Vagina (tissue), 2 donors: Measurements from ENCODE around the gene TMEM38B. TPM values are rescaled to one million over a fixed set of nuclear protein-coding genes. Genes with fewer than 3 reads are reported as not detected.
"Not testable (repeated sequence)": the region's sequence is repeated elsewhere in the genome, so short reads cannot be mapped to it uniquely, and the experiment has no call there.

Experiments used
- DNase-seq, 2 donors: peaks; one replicate each; pipeline ENCODE4 v3.0.0-alpha.2; 2017; ENCODE audit errors: extremely low spot score in 2 of 2
- H3K27ac ChIP-seq: fragments of 200-600 bp; sonication (generic); one replicate; pipeline ENCODE4 v1.5.1; 2019
- H3K27me3 ChIP-seq: fragments of 200-600 bp; sonication (generic); one replicate; pipeline ENCODE4 v1.5.1; 2019
- H3K36me3 ChIP-seq, 2 donors: fragments of 200-600 bp; sonication (generic); one replicate each; pipeline ENCODE4 v1.5.1; 2017 to 2019
- H3K4me1 ChIP-seq: fragments of 200-600 bp; sonication (generic); one replicate; pipeline ENCODE4 v1.5.1; 2019
- H3K4me3 ChIP-seq, 2 donors: fragments of 200-600 bp; sonication (generic); 1 replicate in 1 of 2; 2 replicates in 1 of 2; pipeline ENCODE4 v1.5.1; 2016 to 2019
- H3K9me3 ChIP-seq: fragments of 200-600 bp; sonication (generic); one replicate; pipeline ENCODE4 v1.5.1; 2019
- CTCF ChIP-seq, 3 experiments: fragments of 450-650 bp in 2 of 3; fragments of 200-600 bp in 1 of 3; sonication (generic) in 1 of 3; IDR thresholded peaks; one replicate each; pipeline ENCODE4 v1.5.1; 2017 to 2019; ENCODE audit warnings: antibody characterized with exemption in 3 of 3, mild to moderate bottlenecking in 2 of 3, moderate library complexity in 2 of 3
- POLR2A ChIP-seq, 2 donors: fragments of 450-650 bp; IDR thresholded peaks; one replicate each; pipeline ENCODE4 v1.6.1; 2017; ENCODE audit warnings: antibody characterized with exemption in 2 of 2, mild to moderate bottlenecking in 2 of 2, moderate library complexity in 2 of 2
- POLR2AphosphoS5 ChIP-seq, 2 donors: sonication (generic); formaldehyde crosslinking; IDR thresholded peaks; one replicate each; pipeline ENCODE4 v1.9.0; 2017; ENCODE audit warnings: antibody characterized with exemption in 2 of 2, mild to moderate bottlenecking in 2 of 2, low read depth in 1 of 2; ENCODE audit not compliant: insufficient read depth in 1 of 2
- intact Hi-C: fragments of 100-400 bp; cut with DNase I; formaldehyde crosslinking; loops from one replicate; pipeline ENCODE4 v1.15.1; 2023
- total RNA-seq: library from RNA; depleted of rRNA; stranded (reverse); fragments of >200 nt; gene quantifications from one replicate; pipeline ENCODE4 v1.2.3, GENCODE V29; 2016

Gene TMEM38B
- total RNA-seq, 1 donor from 2014 or later, result 30.4 TPM

GRCh38 chr9:105751761-105752160 lies 57.4 kb downstream of the TMEM38B start:
- Histone ChIP-seq H3K9me3 (no peaks in the 10 kb centered on the region), H3K27ac (no peak overlapping the region), H3K36me3 (peaks cover 0 to 12% of the 10 kb centered on the region in 2 donors), H3K4me1 (no peaks in the 10 kb centered on the region), H3K27me3 (no peaks in the 10 kb centered on the region), H3K4me3 (no peak overlapping the region)
- no peak for DNase-seq
- TF ChIP-seq CTCF (IDR thresholded peaks at IDR 0.05) (no peak), POLR2A (IDR thresholded peaks at IDR 0.05) (no peak), POLR2AphosphoS5 (IDR thresholded peaks at IDR 0.05; ENCODE audit: insufficient read depth in 1 of 2, low read depth in 1 of 2) (no peak)
- intact Hi-C loops, result no loop called here

- H3K9me3 ChIP-seq, result no peaks in the 10 kb centered on the region
- no peaks in the 10 kb centered on the region for H3K4me1 ChIP-seq
- H3K36me3 ChIP-seq, result no peaks in the 10 kb centered on the region
- no peak for TF ChIP-seq POLR2AphosphoS5 (IDR thresholded peaks at IDR 0.05; ENCODE audit: insufficient read depth in 1 of 2, low read depth in 1 of 2)
- no peak for TF ChIP-seq POLR2A (IDR thresholded peaks at IDR 0.05)
- intact Hi-C loops, result no loop called here
- no peak overlapping the region for H3K27ac ChIP-seq
- H3K27me3 ChIP-seq, result no peaks in the 10 kb centered on the region
- no peak for DNase-seq
- no peak overlapping the region for H3K4me3 ChIP-seq
Measured at GRCh38 chr9:105757496-105758251, 63.3 kb downstream of the TMEM38B start.

- no peak overlapping the region for H3K27ac ChIP-seq
- no peak for DNase-seq
- intact Hi-C loops, result no loop called here
- no peaks in the 10 kb centered on the region for H3K9me3 ChIP-seq
- H3K4me1 ChIP-seq, result no peaks in the 10 kb centered on the region
- H3K27me3 ChIP-seq, result no peaks in the 10 kb centered on the region
- no peaks in the 10 kb centered on the region for H3K36me3 ChIP-seq
- H3K4me3 ChIP-seq, result no peak overlapping the region
- TF ChIP-seq POLR2AphosphoS5 (IDR thresholded peaks at IDR 0.05; ENCODE audit: insufficient read depth in 1 of 2, low read depth in 1 of 2) (no peak), CTCF (IDR thresholded peaks at IDR 0.05) (no peak), POLR2A (IDR thresholded peaks at IDR 0.05) (no peak)
Measured at GRCh38 chr9:105760053-105760452, 65.7 kb downstream of the TMEM38B start.

GRCh38 chr9:105782561-105783494 lies 88.5 kb downstream of the TMEM38B start:
- intact Hi-C loops, H3K27me3 ChIP-seq, H3K9me3 ChIP-seq, H3K4me1 ChIP-seq, H3K27ac ChIP-seq, DNase-seq, H3K36me3 ChIP-seq, H3K4me3 ChIP-seq: not testable (repeated sequence)

- H3K36me3 ChIP-seq, H3K27me3 ChIP-seq, H3K27ac ChIP-seq, H3K4me1 ChIP-seq, H3K4me3 ChIP-seq, intact Hi-C loops, DNase-seq, H3K9me3 ChIP-seq: not testable (repeated sequence)
Measured at GRCh38 chr9:105783495-105783872, 89.1 kb downstream of the TMEM38B start.

- H3K27me3 ChIP-seq, H3K4me1 ChIP-seq, H3K27ac ChIP-seq, H3K36me3 ChIP-seq, H3K9me3 ChIP-seq, H3K4me3 ChIP-seq, intact Hi-C loops, DNase-seq: not testable (repeated sequence)
Measured at GRCh38 chr9:105786796-105787195, 92.5 kb downstream of the TMEM38B start.

- DNase-seq, result no peak
- H3K27me3 ChIP-seq, result no peaks in the 10 kb centered on the region
- H3K27ac ChIP-seq, result no peak overlapping the region
- H3K4me3 ChIP-seq, result no peak overlapping the region
- TF ChIP-seq POLR2A (IDR thresholded peaks at IDR 0.05) (no peak), POLR2AphosphoS5 (IDR thresholded peaks at IDR 0.05; ENCODE audit: insufficient read depth in 1 of 2, low read depth in 1 of 2) (no peak), CTCF (IDR thresholded peaks at IDR 0.05) (no peak)
- H3K9me3 ChIP-seq, result no peaks in the 10 kb centered on the region
- H3K4me1 ChIP-seq, result no peaks in the 10 kb centered on the region
- intact Hi-C loops, result no loop called here
- no peaks in the 10 kb centered on the region for H3K36me3 ChIP-seq
Measured at GRCh38 chr9:105816202-105816744, 121.9 kb downstream of the TMEM38B start.
